ENCODE data around the gene CCDC142.

GRCh38 chr2:74489906-74490305 lies 7.1 kb upstream of the CCDC142 start:
- no peak for TF ChIP-seq CTCF (IDR thresholded peaks at IDR 0.05)
- TF ChIP-seq POLR2A (IDR thresholded peaks at IDR 0.05), result no peak

All from body of pancreas (tissue), 4 donors.